Measurements from ENCODE around the gene OSGIN1.

Gene OSGIN1

GRCh38 chr16:84013787-84014569 is 60.9 kb downstream of the OSGIN1 start:
- H3K4me3 ChIP-seq (replicated peaks; ENCODE audit: insufficient read depth, low read length): no peak overlapping the region
- TF ChIP-seq SPI1 (IDR thresholded peaks at IDR 0.05; ENCODE audit: borderline replicate concordance, low read depth) (no peak), POLR2AphosphoS5 (IDR thresholded peaks at IDR 0.05; ENCODE audit: low read depth) (no peak)
- peak; percentile 40 to 75 for DNase-seq (ENCODE audit: low read depth in 1 of 2, low spot score in 1 of 2)
- H3K27me3 ChIP-seq (ENCODE audit: insufficient read depth, poor library complexity, severe bottlenecking): no peaks in the 10 kb centered on the region
- H3K27ac ChIP-seq (replicated peaks): no peak overlapping the region

GRCh38 chr16:84014570-84015327 is 61.7 kb downstream of the OSGIN1 start:
- H3K27ac ChIP-seq (replicated peaks): no peak overlapping the region
- no peak for DNase-seq (ENCODE audit: low read depth in 1 of 2, low spot score in 1 of 2)
- TF ChIP-seq POLR2AphosphoS5 (IDR thresholded peaks at IDR 0.05; ENCODE audit: low read depth): no peak
- TF ChIP-seq CTCF (IDR thresholded peaks at IDR 0.05; ENCODE audit: insufficient read depth, low read length): no peak
- no peak overlapping the region for H3K4me3 ChIP-seq (replicated peaks; ENCODE audit: insufficient read depth, low read length)
- no peaks in the 10 kb centered on the region for H3K27me3 ChIP-seq (ENCODE audit: insufficient read depth, poor library complexity, severe bottlenecking)

- no peak overlapping the region for H3K4me3 ChIP-seq (replicated peaks; ENCODE audit: insufficient read depth, low read length)
- H3K27me3 ChIP-seq (ENCODE audit: insufficient read depth, poor library complexity, severe bottlenecking): no peaks in the 10 kb centered on the region
- H3K27ac ChIP-seq (replicated peaks): no peak overlapping the region
- TF ChIP-seq REST (IDR thresholded peaks at IDR 0.05; ENCODE audit: insufficient replicate concordance, low read depth): no peak
- TF ChIP-seq GABPA (IDR thresholded peaks at IDR 0.05; ENCODE audit: low read depth): no peak
- TF ChIP-seq CTCF (IDR thresholded peaks at IDR 0.05; ENCODE audit: insufficient read depth, low read length): no peak
- no peak for TF ChIP-seq POLR2AphosphoS5 (IDR thresholded peaks at IDR 0.05; ENCODE audit: low read depth)
- no peak for TF ChIP-seq SPI1 (IDR thresholded peaks at IDR 0.05; ENCODE audit: borderline replicate concordance, low read depth)
- no peak for DNase-seq (ENCODE audit: low read depth in 1 of 2, low spot score in 1 of 2)
Observed at GRCh38 chr16:84015399-84015798, 62.4 kb downstream of the OSGIN1 start.
